DND-41 (cell line): ENCODE results near the gene TCF23.
"Not testable (repeated sequence)": the region's sequence is repeated elsewhere in the genome, so short reads cannot be mapped to it uniquely, and the experiment has no call there.

Experiments
- CTCF ChIP-seq: IDR thresholded peaks from 2 replicates; pipeline ENCODE4 v1.5.1; 2012; ENCODE audit warnings: borderline replicate concordance, low read length, moderate library complexity, mild to moderate bottlenecking; ENCODE audit not compliant: poor library complexity, severe bottlenecking; ENCODE audit errors: extremely low read depth
- EZH2 ChIP-seq: IDR thresholded peaks from 3 replicates; pipeline ENCODE4 v1.6.1; 2012; ENCODE audit warnings: borderline replicate concordance, low read depth, mild to moderate bottlenecking, moderate library complexity, low read length, inconsistent platforms; ENCODE audit not compliant: severe bottlenecking

- not testable (repeated sequence) for TF ChIP-seq CTCF, EZH2
Observed at GRCh38 chr2:27198068-27198467, 49.3 kb downstream of the TCF23 start.
